Cardiac muscle cell (in vitro differentiated cells and primary cell): Measurements from ENCODE around the gene MYCN. TPM values are rescaled to one million over a fixed set of nuclear protein-coding genes. Genes with fewer than 3 reads are reported as not detected.

Source experiments
- DNase-seq, 2 donors: peaks; one replicate each; pipeline versions ENCODE4 v3.0.0 to v3.0.0-alpha.2; 2010 to 2017; ENCODE audit warnings: low read depth in 1 of 2, low spot score in 1 of 2
- H3K27ac ChIP-seq: fragments of 200-600 bp; sonication (generic); 2 replicates; pipeline ENCODE4 v1.5.1; 2016
- H3K27me3 ChIP-seq: fragments of 200-600 bp; sonication (generic); 2 replicates; pipeline ENCODE4 v1.6.0; 2016; ENCODE audit warnings: control low read depth
- H3K36me3 ChIP-seq: fragments of 200-600 bp; sonication (generic); 2 replicates; pipeline ENCODE4 v1.5.1; 2016; ENCODE audit warnings: control low read depth
- H3K4me1 ChIP-seq: fragments of 200-600 bp; sonication (generic); 2 replicates; pipeline ENCODE4 v1.8.1; 2017; ENCODE audit warnings: low read depth, mild to moderate bottlenecking, mixed run types
- H3K4me3 ChIP-seq: fragments of 200-600 bp; sonication (generic); 2 replicates; pipeline ENCODE4 v1.5.1; 2016; ENCODE audit warnings: mild to moderate bottlenecking
- H3K9me3 ChIP-seq: fragments of 200-600 bp; sonication (generic); 2 replicates; pipeline ENCODE4 v1.5.1; 2017; ENCODE audit warnings: low read depth, mild to moderate bottlenecking, control low read depth
- CTCF ChIP-seq: IDR thresholded peaks from 2 replicates; pipeline ENCODE4 v1.5.1; 2012; ENCODE audit warnings: low read depth, mild to moderate bottlenecking, low read length
- polyA plus RNA-seq: library from polyadenylated mRNA; unstranded; fragments of >200 nt; fragmentation: Nextera tagmentation; extraction: Ambion mirVana; gene quantifications from 2 replicates; pipeline ENCODE4 v1.2.1, GENCODE V29; 2016
- total RNA-seq: library from RNA; depleted of rRNA; stranded (reverse); fragments of >200 nt; gene quantifications from 2 replicates; pipeline ENCODE4 v1.2.3, GENCODE V29; 2016

The MYCN gene
- total and polyA plus RNA-seq, 2 experiments from 2014 or later: 38.5 to 72.5 TPM

DNA sequence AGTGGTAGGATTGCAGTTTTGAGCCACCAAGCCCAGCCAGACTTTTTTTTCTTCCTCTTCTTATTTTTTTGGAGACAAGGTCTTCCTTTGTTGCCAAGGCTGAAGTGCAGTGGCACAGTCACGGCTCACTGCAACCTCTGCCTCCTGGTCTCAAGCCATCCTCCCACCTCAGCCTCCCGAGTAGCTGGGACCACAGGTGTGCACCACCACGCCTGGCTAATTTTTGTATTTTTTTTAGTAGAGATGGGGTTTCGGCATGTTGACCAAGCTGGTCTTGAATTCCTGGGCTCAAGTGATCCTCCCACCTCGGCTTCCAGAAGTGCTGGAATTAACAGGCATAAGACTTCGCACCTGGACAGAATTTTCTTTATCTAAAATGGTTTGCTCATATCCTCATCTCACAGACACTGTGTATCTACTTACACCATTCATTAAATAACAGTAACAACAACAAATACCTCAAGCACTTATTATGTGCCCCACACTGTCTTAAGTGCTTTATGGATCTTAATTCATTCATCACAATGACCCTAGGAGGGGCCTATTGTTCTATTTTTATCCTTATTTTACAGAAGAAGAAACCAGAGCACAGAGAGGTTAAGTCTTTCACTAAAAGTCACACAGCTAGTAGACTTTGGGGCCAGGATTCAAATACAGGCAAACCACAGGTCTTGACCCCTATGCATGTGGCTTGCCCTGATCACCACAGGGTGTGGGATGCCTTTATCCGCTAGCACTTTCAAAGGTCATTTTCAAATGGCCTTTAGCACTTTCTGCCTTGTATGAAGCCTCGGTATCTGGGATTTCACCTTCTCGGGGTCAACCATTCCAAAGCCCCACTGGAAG lies 39.6 kb downstream of the MYCN start:
- Histone ChIP-seq H3K27ac (no peak overlapping the region), H3K9me3 (no peaks in the 10 kb centered on the region), H3K4me1 (no peaks in the 10 kb centered on the region), H3K4me3 (no peak overlapping the region), H3K36me3 (no peaks in the 10 kb centered on the region), H3K27me3 (no peaks in the 10 kb centered on the region)
- no peak for TF ChIP-seq CTCF
- DNase-seq: no peak

GRCh38 chr2:15980605-15981098 lies 40.3 kb downstream of the MYCN start:
- DNase-seq: no peak
- H3K27ac ChIP-seq: no peak overlapping the region
- TF ChIP-seq CTCF: no peak
- no peak overlapping the region for H3K4me3 ChIP-seq
- no peaks in the 10 kb centered on the region for H3K36me3 ChIP-seq
- H3K27me3 ChIP-seq: no peaks in the 10 kb centered on the region
- no peaks in the 10 kb centered on the region for H3K4me1 ChIP-seq
- no peaks in the 10 kb centered on the region for H3K9me3 ChIP-seq

GRCh38 chr2:15981646-15982045 lies 41.3 kb downstream of the MYCN start:
- Histone ChIP-seq H3K4me3 (no peak overlapping the region), H3K4me1 (no peaks in the 10 kb centered on the region), H3K27me3 (no peaks in the 10 kb centered on the region), H3K27ac (no peak overlapping the region), H3K36me3 (no peaks in the 10 kb centered on the region), H3K9me3 (no peaks in the 10 kb centered on the region)
- no peak for DNase-seq
- no peak for TF ChIP-seq CTCF

GRCh38 chr2:15982285-15983044 lies 42.1 kb downstream of the MYCN start:
- H3K4me3 ChIP-seq: no peak overlapping the region
- H3K9me3 ChIP-seq: no peaks in the 10 kb centered on the region
- no peak for DNase-seq
- H3K36me3 ChIP-seq: no peaks in the 10 kb centered on the region
- no peaks in the 10 kb centered on the region for H3K4me1 ChIP-seq
- no peak for TF ChIP-seq CTCF
- no peaks in the 10 kb centered on the region for H3K27me3 ChIP-seq
- no peak overlapping the region for H3K27ac ChIP-seq

DNA sequence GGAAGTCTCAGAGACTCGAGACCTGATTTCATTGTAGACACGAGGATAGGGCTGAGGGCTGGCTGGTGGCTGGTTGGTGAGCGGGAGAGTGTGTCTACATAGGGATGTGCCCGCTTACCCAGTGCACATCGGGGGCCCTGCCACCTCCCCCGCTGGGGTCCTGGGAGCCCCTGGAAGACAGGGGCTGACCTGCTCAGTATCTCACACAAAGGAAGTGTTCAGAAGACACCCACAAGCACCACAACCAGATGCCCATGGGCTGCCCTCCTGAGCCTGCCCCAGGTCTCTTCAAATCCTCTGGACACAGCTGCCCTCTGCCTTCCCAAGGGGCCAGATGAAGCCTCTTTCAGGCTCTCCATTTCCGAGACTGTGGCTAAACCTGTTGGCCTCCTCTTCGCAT lies 43.1 kb downstream of the MYCN start:
- H3K9me3 ChIP-seq: no peaks in the 10 kb centered on the region
- no peaks in the 10 kb centered on the region for H3K4me1 ChIP-seq
- no peak for TF ChIP-seq CTCF
- H3K27ac ChIP-seq: no peak overlapping the region
- no peaks in the 10 kb centered on the region for H3K27me3 ChIP-seq
- H3K36me3 ChIP-seq: no peaks in the 10 kb centered on the region
- no peak overlapping the region for H3K4me3 ChIP-seq
- no peak for DNase-seq
